NCI-H1930 (cell line): Measurements from ENCODE around the gene SMIM41.

Experiments used
- DNase-seq, 2 experiments: peaks; one replicate each; lab custom pipeline; 2025; lab: John Stamatoyannopoulos, UW

SMIM41 gene

DNA sequence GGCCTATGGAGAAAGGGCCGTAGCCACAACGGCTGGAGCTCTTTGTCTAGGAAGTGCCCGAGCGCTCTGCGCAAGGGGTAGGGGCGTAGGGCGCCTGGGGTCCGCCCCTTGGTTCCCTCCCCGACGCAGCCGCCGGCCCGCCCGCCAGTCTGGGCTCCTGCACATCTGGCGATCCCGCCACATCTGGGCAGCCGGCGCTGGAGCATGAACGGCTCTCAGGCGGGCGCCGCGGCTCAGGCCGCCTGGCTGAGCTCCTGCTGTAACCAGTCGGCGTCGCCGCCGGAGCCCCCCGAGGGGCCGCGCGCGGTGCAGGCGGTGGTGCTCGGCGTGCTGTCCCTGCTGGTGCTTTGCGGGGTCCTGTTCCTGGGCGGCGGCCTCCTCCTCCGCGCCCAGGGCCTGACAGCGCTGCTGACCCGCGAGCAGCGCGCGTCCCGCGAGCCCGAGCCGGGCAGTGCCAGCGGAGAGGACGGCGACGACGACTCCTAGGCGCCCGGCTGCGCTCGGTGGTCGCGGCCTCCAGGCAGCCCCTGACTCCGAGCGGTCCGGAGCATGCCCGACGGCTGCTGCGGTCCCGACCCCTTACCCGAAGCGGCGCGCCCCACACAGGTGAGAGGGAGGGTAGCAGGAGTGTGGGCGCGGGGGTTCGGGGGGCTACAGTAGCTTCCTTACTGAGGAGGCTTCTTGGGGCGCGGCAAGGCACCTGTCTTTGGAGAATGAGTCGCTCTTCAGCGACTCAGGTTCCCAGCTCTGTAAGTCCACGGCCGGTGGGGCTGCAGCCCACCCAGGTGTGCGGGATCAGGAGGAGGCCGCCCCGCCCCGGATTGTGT lies at the start of gene SMIM41:
Gene SMIM41, plus strand, starts transcription at position 129 of the 827 bp plus-strand sequence. Its CDS starts 76 bp downstream, at position 205.
- DNase-seq, result no peak

DNA sequence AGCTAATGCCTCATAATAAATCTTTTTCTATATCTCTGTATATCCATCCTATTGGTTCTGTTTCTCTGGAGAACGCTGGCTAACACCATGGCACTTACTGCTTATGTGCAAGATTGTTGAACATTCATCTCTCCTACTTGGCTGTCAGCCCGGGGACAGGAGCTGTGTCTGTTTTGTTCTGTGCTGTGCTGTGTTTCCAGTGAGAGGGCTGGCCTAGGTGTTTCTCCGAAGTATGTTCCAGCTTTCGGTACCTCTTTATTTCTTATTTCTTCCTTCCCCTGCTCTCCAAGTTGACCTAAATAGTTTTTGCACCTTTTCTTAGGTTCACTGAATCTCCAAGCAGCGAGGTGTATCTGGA lies 47.1 kb upstream of the SMIM41 start:
- DNase-seq, result no peak

DNA sequence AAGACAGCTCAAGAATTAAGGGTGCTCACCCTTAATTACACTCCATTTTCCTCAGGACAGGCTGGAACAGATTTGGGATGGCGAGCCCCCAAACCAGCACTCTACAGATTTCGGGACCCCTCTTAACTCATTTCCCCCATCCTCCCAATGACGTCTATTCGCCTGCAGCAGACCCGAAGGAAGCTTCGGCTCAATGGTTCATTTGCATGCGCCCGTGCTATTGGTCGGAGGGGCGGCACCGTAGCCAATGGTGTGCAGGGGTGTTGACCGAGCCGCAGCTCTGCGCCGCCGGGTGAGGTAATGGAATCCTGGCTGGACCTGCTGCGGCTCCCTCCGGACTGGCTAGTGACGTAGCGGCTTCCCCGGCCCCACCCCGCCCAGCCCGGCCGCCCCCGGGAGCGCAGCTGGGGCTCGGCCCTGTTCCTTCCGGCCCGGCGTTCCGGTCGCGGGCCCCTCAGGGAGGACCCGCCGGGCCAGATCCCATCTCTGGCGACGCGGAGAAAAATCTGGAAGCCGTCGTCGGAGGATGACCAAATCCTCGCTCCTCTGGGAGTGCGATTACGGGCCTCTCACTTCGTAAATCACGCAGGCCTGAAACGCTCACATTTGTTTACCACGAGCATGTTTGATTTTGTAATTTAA lies 46.6 kb upstream of the SMIM41 start:
- peak; percentile 91 for DNase-seq

DNA sequence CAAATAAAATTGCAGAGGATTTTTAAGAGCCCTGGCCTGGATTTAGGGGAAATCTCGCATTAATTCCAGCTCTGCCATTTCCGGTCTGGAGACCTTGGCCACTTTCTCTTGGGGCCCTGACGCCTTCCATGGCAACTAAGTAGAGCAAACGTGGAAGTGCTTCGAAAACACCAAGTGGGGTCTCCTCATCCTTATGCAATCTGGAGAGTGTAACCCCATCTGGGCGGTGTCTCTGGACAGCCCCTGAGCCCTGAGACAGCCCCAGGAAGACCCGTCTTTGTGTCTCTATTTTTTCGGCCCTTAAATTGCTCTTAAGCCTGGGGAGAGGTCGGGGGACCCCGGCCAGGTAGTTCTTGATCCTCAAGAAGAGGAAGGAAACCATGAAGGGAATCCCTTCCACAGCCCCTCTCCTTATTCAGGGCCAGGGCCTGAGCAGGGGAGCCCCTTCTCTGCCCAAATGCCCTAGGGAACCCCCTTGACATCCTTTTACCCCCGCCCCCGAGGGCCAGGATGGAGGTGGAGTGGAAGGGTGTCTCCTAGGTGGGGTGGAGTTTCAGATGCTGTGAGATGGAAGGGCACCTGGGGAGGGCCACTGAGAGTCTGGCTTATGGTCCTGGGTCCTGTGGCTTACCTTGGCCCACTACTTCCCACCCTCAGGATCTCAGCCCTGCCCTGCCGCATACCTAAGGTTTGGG lies 45.9 kb upstream of the SMIM41 start:
- DNase-seq, result no peak

DNA sequence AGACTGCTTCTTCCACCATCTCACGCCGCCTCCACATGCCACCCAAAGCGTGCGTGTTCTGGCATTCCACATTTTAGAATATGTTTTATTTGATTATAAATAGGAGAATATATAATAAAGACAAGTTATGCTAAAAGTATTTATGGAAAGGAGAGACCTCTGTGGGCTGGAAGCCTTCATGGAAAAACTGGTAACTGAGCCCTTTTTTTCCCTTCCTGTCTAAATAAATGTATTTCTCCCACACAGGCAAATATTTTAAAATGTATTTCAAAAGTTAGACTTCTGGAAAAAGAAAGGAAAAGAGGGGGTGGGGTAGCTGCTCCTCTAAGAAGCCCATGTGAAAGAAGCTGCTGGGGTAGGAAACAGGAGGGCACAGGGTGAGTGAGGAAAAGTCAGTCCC lies 44.3 kb upstream of the SMIM41 start:
- DNase-seq, result no peak

DNA sequence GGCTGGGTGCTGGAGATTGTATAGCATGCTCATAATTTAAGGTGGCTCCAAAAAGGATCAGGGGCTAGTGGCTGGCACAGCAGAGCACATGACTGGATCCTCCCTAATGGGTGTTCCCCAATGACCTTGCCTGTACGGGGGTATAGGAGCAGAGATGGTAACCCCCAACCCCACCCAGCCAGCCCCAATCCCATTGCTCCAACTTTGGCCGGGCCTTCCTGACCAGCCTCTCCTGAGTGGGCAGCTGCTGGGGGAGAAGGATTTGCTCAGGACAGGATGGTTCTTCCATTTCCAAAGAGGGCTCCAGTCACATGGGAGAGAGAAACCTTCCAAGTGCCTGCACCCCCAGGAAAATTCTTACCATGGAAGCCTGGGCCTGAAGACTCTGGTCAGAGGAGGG lies 43.6 kb upstream of the SMIM41 start:
- DNase-seq, result no peak

DNA sequence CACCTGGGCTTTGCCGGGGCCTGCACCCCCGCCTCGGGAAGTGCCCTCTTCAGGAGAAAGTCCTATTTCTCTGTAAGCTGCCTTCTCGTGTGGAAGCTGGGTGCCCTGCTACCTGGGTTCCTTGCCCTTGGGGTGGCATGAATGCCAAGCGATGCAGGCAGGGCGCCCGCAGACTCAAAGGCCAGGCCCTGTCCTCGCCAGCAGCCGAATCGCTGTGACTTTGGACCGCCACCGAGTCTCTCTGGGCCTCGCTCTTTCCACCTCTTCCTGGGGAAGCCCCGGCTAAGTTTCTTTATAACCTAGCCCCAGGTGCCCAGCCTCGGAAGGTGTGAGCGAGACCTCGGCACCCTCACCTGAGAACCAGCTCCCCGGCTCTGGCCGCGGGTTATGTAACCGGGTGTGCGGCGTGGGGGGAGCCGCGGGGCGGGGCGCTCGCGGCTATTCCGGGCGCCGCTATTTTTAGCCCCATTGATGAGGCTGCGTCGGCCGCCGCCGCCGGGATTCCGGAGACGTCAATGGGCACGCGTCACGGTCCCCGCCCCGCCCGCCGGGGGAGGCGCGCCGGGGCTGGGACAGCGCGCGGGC lies 42.8 kb upstream of the SMIM41 start:
- peak; percentile 43 to 77 for DNase-seq

DNA sequence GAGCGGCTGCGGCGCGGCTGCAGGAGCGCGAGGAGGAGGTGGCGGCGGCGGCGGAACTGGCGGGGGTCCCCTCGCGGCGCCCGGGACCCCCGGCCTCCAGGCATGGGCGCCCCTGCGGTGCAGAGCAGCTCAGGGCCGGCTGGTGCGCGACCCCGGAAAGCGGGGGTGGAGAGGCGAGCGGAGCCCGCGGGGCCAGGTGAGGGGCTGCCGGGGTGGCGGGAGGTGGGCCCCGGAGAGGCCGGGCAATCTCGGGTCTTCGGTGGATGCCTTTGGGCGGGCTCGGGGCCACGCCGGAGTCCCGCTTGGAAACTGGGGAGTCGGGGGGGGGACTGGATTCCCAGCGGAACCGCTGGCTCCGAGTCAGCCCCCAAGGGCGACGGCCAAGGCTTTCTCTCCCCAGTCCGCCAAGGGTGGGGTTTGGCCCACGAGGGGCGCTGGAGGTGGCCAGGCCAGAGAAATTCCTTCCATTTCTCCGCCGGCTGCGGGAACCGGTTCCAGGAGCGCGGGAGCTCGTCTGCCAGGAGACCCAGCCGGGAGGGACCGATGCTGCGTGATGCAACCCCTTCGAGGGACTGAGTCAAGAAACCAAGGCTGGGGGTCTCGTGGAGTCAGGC lies 42.1 kb upstream of the SMIM41 start:
- DNase-seq, result no peak

DNA sequence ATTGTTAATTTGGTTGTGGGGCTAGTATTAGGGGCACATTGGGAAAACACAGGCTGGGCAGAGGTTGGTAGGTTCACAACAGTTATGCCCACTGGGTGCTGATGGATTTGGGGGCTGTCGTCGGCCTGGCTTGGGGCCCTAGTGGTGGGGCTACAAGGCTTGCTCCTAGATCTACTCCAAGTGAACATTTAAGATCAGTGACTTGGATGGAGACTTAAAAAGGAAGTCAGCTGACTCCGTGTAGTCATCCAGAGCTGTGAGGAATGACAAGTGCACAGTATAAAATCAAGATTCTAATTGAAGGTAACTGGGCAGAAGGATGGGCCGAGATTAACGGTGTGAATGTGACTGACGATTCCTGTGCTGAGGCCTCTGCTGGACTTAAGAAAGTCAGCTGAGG lies 41.1 kb upstream of the SMIM41 start:
- no peak for DNase-seq

DNA sequence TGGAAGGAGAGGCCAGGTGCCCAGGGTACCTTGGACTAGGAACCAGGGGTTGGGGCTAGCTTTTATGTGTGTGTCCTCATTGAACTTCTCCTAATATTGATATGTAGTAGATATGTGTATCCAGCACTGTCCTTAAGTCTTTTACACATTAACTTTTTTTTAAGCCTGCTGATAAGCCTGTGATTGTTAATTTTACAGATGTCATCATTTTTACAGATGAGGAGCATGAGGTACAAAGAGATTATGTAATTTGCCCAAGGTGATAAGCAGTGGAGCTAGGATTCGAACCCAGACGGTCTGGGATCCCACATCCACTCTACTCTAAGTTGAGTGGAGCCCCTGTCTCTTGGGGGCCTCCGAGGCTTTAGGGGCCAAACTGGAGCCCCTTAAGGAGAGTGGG lies 38.5 kb upstream of the SMIM41 start:
- DNase-seq, result no peak

DNA sequence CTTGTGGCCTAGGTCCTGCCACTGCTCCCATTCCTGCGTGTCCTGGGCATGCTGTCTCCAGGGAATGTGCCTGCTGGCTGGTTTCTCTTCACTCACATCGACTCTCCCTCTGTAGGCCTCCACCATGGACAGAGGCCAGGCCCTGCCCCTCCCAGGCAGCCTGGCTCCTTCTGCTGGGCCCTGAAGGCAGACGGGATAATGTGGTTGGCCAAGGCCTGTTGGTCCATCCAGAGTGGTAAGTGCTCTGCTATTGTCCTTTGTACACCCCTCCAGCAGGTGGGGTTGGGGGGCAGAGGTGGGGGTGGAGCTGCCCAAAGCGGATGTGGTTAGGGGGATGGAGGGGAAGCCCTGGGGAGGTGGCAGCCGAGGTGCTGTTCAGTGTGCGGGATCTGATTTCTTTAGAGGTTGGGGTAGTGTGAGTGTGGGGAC lies 37.8 kb upstream of the SMIM41 start:
- DNase-seq, result no peak

DNA sequence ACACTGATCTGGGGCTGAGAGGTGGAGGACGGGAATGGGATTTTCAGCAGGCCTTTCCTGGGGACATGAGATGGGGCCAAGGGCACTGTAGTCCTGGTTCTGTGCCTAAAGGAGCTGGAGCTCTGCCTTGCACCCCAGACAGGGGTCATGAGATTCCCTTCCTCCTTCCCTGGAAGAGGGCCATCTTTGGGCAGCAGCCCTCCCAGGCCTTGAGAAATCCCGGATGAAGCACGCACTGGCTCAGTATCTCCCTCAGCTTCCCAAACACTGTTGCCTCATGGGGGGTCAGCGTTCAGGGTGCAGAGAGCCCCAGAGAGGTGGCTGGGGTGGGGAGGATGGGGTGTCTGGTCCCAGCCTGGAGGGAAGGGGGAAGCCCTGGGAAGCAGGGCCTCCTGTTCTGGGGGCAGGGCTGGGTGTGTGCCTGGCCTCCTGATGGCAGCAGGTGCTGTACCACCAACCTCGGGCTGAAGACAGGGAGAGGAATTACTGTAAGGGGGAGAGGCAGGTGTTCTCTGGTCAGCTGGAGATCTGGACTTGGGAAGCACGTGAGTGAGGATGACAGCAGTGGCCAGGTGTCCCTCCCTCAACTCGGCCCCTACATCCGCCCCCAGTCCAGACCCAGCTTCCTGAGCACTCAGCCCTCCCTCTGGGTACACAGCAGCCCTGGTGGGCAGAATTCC lies 36.7 kb upstream of the SMIM41 start:
- no peak for DNase-seq

DNA sequence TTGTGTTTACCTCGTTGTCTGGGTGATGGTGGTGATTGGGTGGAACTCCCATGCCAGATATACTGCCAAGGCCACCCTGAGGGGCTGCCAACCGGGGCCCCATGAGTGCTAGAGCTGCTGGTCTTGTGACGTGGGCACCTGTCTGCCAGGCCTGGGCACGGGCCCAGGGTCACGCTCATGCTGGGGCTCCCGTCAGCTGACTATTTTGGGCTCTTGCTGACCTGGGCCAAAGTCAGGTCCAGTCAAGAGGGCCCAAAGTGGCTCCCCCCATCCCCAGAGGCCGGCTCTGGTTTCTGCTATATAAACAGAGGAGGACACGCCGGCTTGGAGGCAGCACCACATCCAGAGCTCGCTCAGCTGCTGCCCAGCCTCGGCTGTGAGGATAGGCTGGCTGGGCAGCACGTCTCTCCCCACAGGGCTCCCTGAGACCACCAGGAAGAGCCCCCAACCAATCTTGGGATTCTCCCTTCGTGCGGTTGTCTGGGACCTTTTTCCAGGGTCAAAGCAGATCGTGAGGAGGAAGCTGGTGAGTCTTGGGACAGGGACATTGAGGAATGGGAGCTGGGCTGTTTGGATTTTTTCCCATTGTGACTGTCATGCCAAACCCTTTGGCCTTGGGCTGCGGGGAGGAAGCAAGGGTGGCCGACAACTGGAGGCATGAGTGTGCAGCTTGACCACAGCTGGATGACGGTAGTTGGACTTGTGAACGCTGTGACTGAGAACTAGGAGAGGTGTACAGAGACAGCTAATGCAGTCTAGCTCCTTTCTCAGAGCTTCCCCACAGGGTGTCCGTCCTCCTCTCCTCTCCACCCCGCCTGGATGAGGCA lies 35.9 kb upstream of the SMIM41 start:
- DNase-seq, result no peak

DNA sequence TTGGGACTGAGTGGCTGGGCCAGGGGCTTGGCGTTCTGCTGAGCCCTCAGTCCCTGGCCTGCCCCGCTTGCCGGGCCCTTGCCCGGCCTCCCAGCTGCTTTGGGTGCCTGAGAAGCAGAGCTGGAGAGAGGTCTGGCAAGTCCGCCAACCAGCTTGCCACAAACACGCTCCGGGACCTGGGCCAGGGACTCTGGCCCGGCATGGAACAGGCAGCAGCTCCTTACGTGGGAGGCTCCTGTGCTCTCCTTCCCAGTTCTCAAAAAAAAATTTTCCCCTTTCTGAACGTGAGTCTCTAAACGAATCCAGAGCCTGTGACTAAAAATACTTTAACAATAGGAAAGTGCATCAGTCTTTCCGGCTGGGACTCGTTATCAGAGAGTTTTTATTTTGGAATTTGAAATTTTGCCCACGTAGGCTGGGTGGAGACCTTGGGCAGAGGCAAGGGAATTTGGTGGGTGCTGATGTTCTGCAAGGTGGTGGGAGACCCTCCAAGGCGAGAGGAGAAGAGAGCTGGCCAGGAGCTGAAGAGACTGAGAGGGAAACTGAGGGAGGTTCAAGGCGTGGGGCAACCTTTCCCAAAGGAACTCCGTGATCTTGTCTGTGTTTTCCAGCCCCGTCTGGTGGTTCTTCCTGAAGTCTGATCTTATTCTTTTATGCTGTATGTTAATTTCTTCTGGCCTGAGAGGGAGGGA lies 35.1 kb upstream of the SMIM41 start:
- no peak for DNase-seq

DNA sequence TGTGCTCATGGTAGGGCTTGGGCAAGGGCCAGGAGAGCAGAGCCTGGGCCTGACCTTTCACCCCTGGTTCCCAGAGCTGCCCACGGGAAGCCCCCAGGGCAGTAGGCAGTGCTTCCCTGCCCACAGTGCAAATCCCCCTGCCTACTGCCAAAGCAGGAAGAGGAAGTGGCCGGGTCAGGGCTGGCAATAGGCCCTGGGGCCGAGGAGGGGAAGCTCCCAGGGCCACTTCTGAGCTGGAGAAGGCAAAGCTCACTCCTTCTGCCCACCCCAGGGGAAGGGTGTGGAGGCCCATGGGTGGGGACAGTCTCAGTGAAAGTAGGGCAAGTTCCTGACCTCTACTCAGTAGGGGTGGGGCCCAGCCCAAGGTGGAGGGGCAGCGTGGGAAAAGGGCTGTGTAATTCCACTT lies 33.7 kb upstream of the SMIM41 start:
- no peak for DNase-seq

DNA sequence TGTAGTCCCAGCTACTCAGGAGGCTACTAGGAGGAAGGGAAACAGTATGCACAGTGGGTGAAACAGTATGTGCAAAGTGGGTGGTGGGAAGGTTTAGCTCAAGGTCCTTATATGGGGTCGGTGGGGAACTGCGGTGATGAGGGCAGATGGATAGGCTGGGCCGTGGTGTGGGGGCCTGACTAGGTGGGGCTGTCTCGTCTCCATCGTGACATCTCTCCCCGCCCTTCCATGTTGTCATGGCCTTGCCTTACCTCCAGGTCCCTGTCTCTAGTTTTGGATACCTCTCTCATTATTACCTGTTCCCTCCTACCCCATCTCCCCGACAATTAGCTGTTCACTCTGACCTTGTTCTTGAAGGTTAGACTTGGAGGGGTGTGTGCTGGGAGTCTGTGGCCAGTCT lies 32.6 kb upstream of the SMIM41 start:
- DNase-seq, result no peak

DNA sequence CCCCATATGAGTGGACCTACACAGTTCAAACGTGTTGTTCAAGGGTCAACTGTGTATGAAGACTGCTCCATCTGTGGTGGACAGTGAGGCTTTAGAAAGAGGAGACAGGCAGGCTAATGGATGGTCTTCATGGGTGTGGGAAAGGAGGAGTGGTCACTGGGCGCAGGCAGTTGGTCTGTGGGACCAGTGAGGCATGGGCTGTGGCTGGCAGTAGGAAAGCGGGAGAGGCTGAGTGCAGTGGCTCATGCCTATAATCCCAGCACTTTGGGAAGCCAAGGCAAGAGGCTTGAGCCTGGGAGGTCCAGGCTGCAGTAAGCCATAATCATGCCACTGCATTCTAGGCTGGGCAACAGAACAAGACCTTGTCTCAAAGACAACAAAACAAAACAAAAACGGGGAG lies 30.2 kb upstream of the SMIM41 start:
- DNase-seq, result no peak

DNA sequence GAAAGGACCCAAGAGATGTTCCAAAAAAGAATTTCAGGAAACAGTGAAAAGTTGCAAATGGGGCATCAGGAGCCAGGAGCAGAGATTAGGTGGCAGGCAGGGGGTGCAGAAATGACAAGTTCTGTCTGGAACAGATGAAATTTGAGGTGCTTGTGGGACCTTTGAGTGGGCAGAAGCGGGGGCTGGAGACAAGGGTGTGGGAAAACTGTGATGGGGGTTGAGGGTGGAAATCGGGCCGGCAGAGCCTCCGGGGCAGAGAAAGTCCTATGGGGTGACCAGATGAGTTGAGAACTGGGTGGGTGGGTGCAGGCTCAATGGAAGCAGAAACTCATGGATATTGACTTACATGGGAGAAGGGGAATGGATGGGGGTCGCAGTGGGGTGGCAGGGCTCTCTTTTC lies 29.8 kb upstream of the SMIM41 start:
- DNase-seq, result no peak

DNA sequence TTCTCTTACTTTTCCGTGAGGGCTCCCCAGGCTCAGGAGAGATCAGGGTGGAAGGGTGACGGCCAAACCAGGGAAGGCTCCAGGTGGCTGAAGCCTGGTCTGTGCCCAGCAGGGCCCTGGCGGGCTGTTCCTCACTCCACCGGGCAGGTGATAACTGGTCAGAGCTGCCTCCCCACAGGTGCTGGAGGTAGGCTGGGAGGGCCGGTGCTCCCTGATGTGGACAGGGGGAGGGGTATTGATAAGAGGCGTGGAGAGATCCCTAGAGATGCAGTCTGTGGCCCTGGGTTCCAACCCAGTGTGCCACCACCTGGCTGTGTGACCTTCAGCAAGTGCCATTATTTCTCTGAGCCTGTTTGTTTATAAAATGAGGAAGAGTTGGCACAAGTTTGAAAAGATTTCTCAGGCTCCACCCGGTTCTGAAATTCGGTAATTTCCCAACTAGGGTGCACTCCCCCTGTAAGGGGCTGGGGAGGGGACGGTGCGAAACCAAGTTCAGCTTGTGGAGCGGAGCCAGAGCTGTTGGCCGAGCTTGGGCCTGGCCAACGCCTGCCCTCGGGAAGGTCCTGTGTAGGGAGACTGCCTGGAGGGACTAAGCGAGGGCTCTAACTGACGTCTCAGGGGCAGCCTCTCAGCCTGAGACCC lies 29.3 kb upstream of the SMIM41 start:
- DNase-seq, result no peak
